ENCODE measurements around the gene RXYLT1. TPM values are rescaled to one million over a fixed set of nuclear protein-coding genes. Genes with fewer than 3 reads are reported as not detected.

The RXYLT1 gene
- total RNA-seq, 1 donor: 20.7 TPM

DNA sequence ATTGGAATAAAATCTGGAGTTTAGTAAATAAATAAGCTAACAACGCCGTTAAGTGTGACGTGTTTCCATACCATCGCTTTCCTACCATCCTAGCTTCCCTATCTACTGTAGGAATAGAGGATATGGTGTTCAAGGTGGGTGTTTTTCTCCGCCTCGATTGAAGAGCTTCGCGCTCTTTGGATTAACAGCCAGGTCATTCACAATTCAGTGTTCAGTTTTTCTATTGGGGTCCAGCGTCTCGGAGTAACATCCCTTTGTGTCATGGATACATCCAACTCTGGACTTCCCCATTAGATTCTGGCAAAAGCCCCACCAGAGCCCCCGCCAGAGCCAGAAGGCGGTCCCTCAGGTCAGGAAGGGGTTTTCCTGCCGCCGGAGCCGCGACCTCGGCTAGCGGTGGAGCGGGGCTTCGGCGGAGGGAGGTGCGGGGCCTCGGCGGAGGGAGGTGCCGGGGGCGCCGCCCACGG lies 63.6 kb downstream of the RXYLT1 start:
- DNase-seq (ENCODE audit: low read depth): no peak
- H3K4me3 ChIP-seq (ENCODE audit: low read depth, low read length): peak overlapping the region; percentile 70
- TF ChIP-seq, protein P1, sequence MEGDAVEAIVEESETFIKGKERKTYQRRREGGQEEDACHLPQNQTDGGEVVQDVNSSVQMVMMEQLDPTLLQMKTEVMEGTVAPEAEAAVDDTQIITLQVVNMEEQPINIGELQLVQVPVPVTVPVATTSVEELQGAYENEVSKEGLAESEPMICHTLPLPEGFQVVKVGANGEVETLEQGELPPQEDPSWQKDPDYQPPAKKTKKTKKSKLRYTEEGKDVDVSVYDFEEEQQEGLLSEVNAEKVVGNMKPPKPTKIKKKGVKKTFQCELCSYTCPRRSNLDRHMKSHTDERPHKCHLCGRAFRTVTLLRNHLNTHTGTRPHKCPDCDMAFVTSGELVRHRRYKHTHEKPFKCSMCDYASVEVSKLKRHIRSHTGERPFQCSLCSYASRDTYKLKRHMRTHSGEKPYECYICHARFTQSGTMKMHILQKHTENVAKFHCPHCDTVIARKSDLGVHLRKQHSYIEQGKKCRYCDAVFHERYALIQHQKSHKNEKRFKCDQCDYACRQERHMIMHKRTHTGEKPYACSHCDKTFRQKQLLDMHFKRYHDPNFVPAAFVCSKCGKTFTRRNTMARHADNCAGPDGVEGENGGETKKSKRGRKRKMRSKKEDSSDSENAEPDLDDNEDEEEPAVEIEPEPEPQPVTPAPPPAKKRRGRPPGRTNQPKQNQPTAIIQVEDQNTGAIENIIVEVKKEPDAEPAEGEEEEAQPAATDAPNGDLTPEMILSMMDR (IDR thresholded peaks at IDR 0.05; ENCODE audit: insufficient read depth, low read depth, low read length): no peak

- DNase-seq (ENCODE audit: low read depth): peak; percentile 96
- TF ChIP-seq, protein P1 (IDR thresholded peaks at IDR 0.05; ENCODE audit: insufficient read depth, low read depth, low read length): peak; percentile 88
- H3K4me3 ChIP-seq (ENCODE audit: low read depth, low read length): peak overlapping the region; percentile 70
These were observed 64.1 kb downstream of the RXYLT1 start for GRCh38 chr12:63843721-63844390.

DNA sequence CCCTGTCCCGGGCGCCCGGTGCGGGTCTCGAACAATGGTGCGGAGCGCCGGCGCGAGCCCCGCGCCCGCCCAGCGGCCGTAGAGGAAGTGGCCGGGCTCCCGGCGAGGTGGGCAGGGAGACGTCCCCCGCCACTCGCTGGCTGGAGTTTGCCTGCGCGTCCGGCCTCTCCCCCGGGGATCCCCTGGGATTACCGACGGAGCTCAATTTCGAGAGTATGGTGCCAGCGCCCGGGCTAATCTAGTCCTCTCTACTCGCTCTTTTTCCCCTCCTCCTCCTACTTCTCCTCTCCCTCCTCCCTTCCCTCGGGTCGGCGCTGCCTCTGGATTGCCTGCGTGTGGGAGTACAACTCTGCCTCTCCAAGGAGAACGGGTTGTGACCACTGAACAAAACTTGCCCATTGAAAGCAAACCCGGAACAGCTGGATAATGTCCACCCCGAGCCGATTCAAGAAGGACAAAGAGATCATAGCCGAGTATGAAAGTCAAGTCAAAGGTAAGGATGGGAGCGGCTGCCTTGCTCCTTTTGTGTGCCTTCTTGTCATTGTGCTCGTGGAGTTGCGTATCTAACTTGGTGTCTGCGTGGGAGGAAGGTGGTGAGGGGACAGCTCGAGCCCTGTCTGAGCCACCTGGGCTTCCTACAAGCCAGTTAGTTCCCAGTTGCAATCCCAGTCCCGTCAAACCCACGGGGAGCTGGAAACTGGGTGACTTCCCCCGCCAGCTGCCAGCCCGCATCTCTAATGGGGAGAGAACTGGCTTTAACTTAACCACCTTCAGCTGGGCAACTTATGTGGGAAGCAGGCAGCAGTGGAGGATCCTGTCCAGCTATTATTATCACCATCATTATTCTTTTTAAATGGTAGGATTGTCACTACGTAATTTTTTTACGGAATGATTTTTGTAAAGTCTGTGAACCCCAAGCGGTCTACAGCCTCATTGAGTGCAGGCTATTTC lies 65.0 kb downstream of the RXYLT1 start, which contains the start of gene SRGAP1:
SRGAP1 (plus strand) TSS at position 310 of the 951 bp plus-strand sequence; CDS start at position 427, 117 bp downstream.
- TF ChIP-seq, protein P1 (IDR thresholded peaks at IDR 0.05; ENCODE audit: insufficient read depth, low read depth, low read length): peak; percentile 23
- H3K4me3 ChIP-seq (ENCODE audit: low read depth, low read length): peak within 1 kb of the TSS; percentile 70
- peak; percentile 79 for DNase-seq (ENCODE audit: low read depth)

DNA sequence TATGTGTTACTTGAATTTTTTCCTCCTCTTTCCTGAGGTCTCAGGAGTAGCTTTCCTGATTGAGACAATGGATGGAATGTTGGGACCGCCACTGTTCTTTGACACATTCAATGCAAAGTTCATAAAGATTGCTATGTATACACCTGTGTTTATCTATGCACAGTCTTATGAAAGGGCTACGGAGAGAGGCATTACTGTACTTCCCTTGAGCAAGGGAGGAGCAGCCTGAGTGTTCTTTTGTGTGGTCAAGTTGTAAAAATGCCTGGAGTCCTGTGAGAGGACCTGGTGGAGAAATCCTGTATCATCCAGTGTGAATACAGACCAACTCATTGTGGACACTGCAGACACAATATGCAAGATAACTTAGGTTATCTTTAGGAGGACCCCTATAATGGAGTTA lies 66.0 kb downstream of the RXYLT1 start:
- DNase-seq (ENCODE audit: low read depth): peak; percentile 67

DNA sequence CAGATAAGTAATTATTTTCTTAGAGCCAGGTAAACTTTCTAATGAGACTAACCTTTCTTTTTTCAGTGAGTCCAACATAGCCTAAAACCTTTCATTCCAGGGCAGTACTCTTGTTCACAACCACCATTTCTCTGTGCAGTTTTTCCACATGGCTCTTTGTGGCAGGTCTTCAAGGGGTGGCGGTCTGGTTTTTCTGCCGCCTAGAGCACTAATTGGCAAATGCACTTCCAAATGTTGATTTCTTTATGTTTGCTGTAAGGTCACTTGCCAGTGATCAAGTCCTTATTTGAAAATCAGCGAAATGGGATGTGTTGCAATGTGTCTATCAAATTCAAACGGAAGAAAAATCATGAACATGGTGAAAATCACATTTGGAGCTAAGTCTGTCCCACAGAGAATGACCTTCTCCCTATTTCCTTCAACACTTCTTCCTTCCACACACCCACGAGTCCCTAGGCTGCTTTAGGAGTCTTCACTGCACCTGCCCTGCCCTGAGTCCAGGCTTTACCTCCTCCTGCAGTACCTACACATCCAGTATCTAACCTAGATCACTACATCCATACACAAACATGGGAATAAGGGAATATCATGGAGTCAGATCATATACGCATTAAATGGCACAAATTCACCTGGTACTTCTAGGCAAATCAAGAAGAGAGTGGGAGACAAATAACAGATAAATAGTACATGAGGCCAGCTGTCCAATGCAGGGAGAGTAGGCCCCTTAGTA lies 66.7 kb downstream of the RXYLT1 start:
- DNase-seq (ENCODE audit: low read depth): no peak
- TF ChIP-seq, protein P1 (IDR thresholded peaks at IDR 0.05; ENCODE audit: insufficient read depth, low read depth, low read length): no peak
- H3K4me3 ChIP-seq (ENCODE audit: low read depth, low read length): peak overlapping the region; percentile 69

More for the DNA sequence above, 66.0 kb downstream of the RXYLT1 start:
- TF ChIP-seq, protein P1 (IDR thresholded peaks at IDR 0.05; ENCODE audit: insufficient read depth, low read depth, low read length): no peak
- H3K4me3 ChIP-seq (ENCODE audit: low read depth, low read length): peak overlapping the region; percentile 69

- TF ChIP-seq, protein P1 (IDR thresholded peaks at IDR 0.05; ENCODE audit: insufficient read depth, low read depth, low read length): no peak
- no peak for DNase-seq (ENCODE audit: low read depth)
- H3K4me3 ChIP-seq (ENCODE audit: low read depth, low read length): no peak overlapping the region
These were observed 68.7 kb downstream of the RXYLT1 start for GRCh38 chr12:63848450-63848849.
